Thoracic aorta (tissue), 2 donors: ENCODE data around the gene TMEM187. TPM values are rescaled to one million over a fixed set of nuclear protein-coding genes. Genes with fewer than 3 reads are reported as not detected.

Source experiments
- ATAC-seq: fragments of 150-250 bp; one replicate; pipeline ENCODE4 v1.8.0; 2017; ENCODE audit warnings: low read depth; ENCODE audit not compliant: insufficient number of reproducible peaks, low FRiP score
- DNase-seq: peaks from one replicate; pipeline ENCODE4 v3.0.0-alpha.2; 2020; ENCODE audit warnings: low spot score
- H3K27ac ChIP-seq, 2 donors: fragments of 200-600 bp; sonication (generic); 1 replicate in 1 of 2; 2 replicates in 1 of 2; pipeline ENCODE4 v1.5.1; 2016; ENCODE audit warnings: mild to moderate bottlenecking in 2 of 2, moderate library complexity in 2 of 2
- H3K27me3 ChIP-seq: fragments of 200-600 bp; sonication (generic); replicated peaks from 2 replicates; pipeline ENCODE4 v1.6.0; 2016; ENCODE audit warnings: mild to moderate bottlenecking; ENCODE audit not compliant: insufficient read depth
- H3K36me3 ChIP-seq: fragments of 200-600 bp; sonication (generic); one replicate; pipeline ENCODE4 v1.5.1; 2016
- H3K4me1 ChIP-seq, 2 donors: fragments of 200-600 bp; sonication (generic); 1 replicate in 1 of 2; 2 replicates in 1 of 2; pipeline versions ENCODE4 v1.5.1 to v1.6.0; 2016; ENCODE audit warnings: low read depth in 2 of 2, mild to moderate bottlenecking in 1 of 2; ENCODE audit not compliant: control insufficient read depth in 1 of 2
- H3K4me3 ChIP-seq: fragments of 200-600 bp; sonication (generic); 2 replicates; pipeline ENCODE4 v1.5.1; 2016; ENCODE audit warnings: mild to moderate bottlenecking
- H3K9me3 ChIP-seq: fragments of 200-600 bp; sonication (generic); 2 replicates; pipeline ENCODE4 v1.5.1; 2016
- total RNA-seq, 2 donors: library from RNA; depleted of rRNA; stranded (reverse); fragments of >200 nt; gene quantifications; one replicate each; pipeline versions ENCODE4 v1.1.0 to v1.2.3, GENCODE V29; 2016
- TF ChIP-seq, protein P1 (sequence below): fragments of 200-600 bp; sonication (generic); IDR thresholded peaks from one replicate; pipeline ENCODE4 v1.5.1; 2019; ENCODE audit warnings: antibody characterized with exemption

Gene TMEM187
- total RNA-seq, 2 donors from 2014 or later, result 0.78 to 23.4 TPM

DNA sequence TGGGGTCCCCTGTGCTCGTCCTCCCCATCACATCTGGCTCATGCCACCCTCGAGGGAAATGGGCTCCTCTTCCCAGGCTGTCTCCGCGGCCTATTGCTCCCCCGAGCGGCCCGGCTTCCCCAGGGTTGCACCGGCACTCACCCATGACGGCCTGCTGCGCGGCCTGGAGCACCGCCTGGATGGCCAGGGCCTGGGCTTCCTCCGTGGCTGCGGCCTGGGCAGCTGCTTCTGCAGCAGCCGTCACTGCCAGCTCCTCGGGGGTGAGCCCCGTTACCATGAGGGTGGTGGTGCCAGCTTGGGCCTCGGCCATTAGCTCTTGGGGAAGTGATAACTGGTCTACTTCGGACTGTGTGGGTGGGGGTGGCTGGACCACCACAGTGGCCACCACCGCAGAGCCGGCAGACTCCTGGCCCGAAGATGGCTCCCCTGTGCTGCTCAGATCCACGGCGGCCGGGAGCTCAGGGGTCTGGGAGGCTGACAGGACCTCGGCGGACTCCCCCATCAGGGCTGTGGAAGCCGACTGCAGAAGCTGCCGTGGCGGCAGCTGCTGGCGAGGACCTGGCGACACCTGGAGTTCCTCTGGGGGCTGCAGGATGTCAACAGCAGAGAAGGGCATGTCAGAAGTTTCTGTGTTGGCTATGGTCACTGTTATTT is 20.1 kb upstream of the TMEM187 start:
- H3K27me3 ChIP-seq, result no peaks in the 10 kb centered on the region
- TF ChIP-seq, protein P1, sequence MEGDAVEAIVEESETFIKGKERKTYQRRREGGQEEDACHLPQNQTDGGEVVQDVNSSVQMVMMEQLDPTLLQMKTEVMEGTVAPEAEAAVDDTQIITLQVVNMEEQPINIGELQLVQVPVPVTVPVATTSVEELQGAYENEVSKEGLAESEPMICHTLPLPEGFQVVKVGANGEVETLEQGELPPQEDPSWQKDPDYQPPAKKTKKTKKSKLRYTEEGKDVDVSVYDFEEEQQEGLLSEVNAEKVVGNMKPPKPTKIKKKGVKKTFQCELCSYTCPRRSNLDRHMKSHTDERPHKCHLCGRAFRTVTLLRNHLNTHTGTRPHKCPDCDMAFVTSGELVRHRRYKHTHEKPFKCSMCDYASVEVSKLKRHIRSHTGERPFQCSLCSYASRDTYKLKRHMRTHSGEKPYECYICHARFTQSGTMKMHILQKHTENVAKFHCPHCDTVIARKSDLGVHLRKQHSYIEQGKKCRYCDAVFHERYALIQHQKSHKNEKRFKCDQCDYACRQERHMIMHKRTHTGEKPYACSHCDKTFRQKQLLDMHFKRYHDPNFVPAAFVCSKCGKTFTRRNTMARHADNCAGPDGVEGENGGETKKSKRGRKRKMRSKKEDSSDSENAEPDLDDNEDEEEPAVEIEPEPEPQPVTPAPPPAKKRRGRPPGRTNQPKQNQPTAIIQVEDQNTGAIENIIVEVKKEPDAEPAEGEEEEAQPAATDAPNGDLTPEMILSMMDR, result no peak
- peak overlapping the region; percentile 76 to 87 for H3K27ac ChIP-seq
- H3K9me3 ChIP-seq, result no peaks in the 10 kb centered on the region
- H3K4me1 ChIP-seq, result peaks cover 0 to 15% of the 10 kb centered on the region in 2 donors
- DNase-seq (no peak), ATAC-seq (no peak)
- no peak overlapping the region for H3K4me3 ChIP-seq
- peaks cover 17% of the 10 kb centered on the region for H3K36me3 ChIP-seq

DNA sequence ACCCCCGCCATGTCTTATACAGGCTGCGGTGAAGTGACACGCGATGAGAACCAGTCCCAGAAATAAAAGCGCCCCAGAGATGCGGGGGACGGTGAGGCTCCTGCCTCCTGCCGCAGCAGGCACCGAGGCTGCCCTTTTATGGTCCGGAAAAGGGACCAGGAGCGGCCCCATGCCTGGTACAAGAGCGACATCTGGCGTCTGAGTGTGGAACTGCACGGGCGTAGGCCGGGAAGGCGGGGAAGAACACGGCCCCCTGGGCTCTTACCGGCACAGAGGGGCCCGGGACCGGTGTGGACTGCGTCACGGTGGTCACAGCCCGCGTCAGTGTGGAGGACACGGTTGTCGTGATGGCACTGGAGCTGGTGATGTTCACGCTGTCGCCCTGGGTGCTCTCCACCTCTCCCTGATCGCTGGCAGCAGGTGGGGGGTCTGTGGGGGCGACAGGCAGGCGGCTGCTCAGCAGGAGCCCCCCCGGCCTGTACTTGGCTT is 19.2 kb upstream of the TMEM187 start:
- Histone ChIP-seq H3K4me1 (peaks cover 0 to 15% of the 10 kb centered on the region in 2 donors), H3K27me3 (no peaks in the 10 kb centered on the region), H3K36me3 (peaks cover 17% of the 10 kb centered on the region), H3K27ac (peak overlapping the region; percentile 76 to 87), H3K4me3 (peak overlapping the region; percentile 29), H3K9me3 (no peaks in the 10 kb centered on the region)
- peak; percentile 14 for DNase-seq
- TF ChIP-seq, protein P1, result peak; percentile 93
- peak; percentile 88 for ATAC-seq

DNA sequence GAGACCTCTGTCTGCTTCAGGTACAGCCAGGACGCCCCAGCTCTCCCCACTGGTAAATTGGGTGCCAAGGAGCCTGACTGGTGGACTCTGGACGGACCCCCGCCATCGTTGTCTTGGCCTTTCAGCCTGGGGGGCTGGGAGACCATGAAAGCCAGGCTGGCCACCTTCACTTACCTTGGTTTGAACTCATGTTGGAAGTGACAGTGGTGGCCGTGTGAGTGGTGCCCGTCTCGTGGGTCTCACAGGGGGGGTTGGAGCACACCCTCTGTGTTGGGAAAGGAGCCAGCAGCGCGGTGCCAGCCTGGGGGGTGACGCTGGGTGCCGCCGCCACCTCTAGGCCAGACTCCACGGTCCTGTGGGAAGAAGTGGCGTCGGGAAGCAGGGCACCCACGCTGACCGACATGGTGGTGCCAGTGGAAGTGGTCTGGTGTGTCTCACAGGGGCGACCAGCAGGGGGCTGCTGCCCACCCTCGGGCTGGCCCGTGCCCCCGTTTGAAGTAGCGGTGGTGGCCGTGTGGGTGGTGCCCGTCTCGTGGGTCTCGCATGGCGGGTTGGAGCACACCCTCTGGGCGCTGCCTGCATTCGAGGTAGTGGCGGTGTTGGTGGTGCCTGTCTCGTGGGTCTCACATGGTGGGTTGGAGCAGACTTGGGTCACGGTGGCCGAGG is 18.5 kb upstream of the TMEM187 start:
- peaks cover 0 to 15% of the 10 kb centered on the region in 2 donors for H3K4me1 ChIP-seq
- H3K27ac ChIP-seq, result peak overlapping the region; percentile 76 to 81
- H3K4me3 ChIP-seq, result peak overlapping the region; percentile 29
- no peak for DNase-seq
- no peaks in the 10 kb centered on the region for H3K27me3 ChIP-seq
- no peak for ATAC-seq
- TF ChIP-seq, protein P1, result no peak
- no peaks in the 10 kb centered on the region for H3K9me3 ChIP-seq
- peaks cover 23% of the 10 kb centered on the region for H3K36me3 ChIP-seq

DNA sequence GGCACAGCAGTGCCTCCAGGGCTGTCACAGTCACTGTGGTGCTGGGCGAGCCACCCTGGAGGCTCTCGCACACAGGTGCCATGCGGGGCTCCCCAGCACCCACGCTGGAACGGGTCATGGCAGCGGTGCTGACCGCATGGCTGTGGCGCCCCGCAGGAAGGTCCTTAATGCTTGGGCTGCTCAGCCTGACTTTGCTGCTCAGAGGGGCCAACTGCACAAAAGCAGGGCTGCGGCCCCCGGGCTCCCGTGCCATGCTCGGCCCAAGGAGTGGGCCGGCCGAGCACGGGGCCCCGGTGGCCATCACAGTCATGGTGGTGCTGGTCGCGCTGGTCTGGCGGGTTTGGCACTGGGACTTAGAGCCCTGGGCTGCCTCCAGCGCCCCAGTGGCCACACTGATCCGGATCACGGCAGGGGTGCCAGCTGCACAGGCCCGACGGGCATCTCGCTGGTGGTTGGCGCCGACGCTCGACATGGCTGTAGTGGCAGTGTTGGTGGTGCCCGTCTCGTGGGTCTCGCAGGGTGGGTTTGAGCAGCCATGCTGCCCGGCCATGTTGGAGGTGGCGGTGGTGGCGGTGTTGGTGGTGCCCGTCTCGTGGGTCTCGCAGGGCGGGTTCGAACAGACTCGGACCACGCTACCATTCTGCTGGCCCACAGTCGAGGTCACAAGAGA is 17.9 kb upstream of the TMEM187 start:
- Histone ChIP-seq H3K27ac (peak overlapping the region; percentile 76 to 81), H3K4me3 (no peak overlapping the region), H3K36me3 (peaks cover 29% of the 10 kb centered on the region), H3K27me3 (no peaks in the 10 kb centered on the region), H3K4me1 (peaks cover 0 to 15% of the 10 kb centered on the region in 2 donors), H3K9me3 (no peaks in the 10 kb centered on the region)
- DNase-seq, result no peak
- no peak for ATAC-seq
- TF ChIP-seq, protein P1, result no peak

DNA sequence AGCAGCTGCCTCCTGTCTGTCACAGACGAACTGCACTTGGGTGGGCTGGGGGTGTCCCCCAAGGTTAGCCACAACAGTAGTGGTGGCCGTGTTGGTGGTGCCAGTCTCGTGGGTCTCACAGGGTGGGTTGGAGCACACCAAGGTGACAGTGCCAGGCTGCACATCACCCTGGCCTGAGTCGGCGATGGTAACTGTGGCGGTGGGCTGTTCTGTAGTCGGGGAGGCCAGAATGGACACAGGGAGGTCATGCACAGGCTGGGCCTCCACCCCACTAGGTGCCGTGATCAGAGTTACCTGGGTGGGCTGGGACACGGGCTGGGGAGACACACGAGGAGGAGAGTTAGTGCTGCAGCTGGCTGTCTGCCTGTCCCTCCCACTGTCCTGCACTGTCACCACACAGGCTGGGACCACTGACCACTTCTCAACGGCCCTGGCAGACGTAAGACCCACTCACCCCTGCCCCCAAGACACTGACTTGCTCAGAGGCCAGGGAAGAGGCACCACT is 17.3 kb upstream of the TMEM187 start:
- no peak overlapping the region for H3K4me3 ChIP-seq
- ATAC-seq, result no peak
- H3K27me3 ChIP-seq, result no peaks in the 10 kb centered on the region
- H3K4me1 ChIP-seq, result peaks cover 0 to 15% of the 10 kb centered on the region in 2 donors
- TF ChIP-seq, protein P1, result no peak
- no peak overlapping the region for H3K27ac ChIP-seq
- peaks cover 32% of the 10 kb centered on the region for H3K36me3 ChIP-seq
- no peak for DNase-seq
- H3K9me3 ChIP-seq, result no peaks in the 10 kb centered on the region
